Activated CD8-positive, alpha-beta T cell treated with anti-CD3 and anti-CD28 coated beads for 36 hours (primary cell): ENCODE data around the gene FJX1. TPM values are rescaled to one million over a fixed set of nuclear protein-coding genes. Genes with fewer than 3 reads are reported as not detected.
A peak's percentile ranks its signal among the peaks of the same experiment; 100 is the strongest.

Source experiments
- ATAC-seq: fragments of 200-7000 bp; cut with Tn5 transposase; one replicate; pipeline ENCODE4 v1.10.0; 2021; ENCODE audit warnings: mild to moderate bottlenecking, moderate library complexity
- CTCF ChIA-PET: fragments of 350-600 bp; sonication (Branson Sonifier 250); formaldehyde crosslinking; loops from one replicate; lab custom pipeline; 2021; ENCODE audit warnings: antibody characterized with exemption; lab: Charles Lee
- POLR2A ChIA-PET: fragments of 350-600 bp; sonication (Branson Sonifier 250); formaldehyde crosslinking; loops from one replicate; lab custom pipeline; 2021; ENCODE audit warnings: antibody characterized with exemption; lab: Charles Lee
- DNase-seq: peaks from one replicate; pipeline ENCODE4 v3.0.0-alpha.2; 2020
- H3K27ac Mint-ChIP-seq: one replicate; pipeline ENCODE4 v1.8.0; 2021; ENCODE audit warnings: mild to moderate bottlenecking, mixed read lengths
- H3K27me3 Mint-ChIP-seq: one replicate; pipeline ENCODE4 v1.8.0; 2021; ENCODE audit warnings: mixed read lengths
- H3K36me3 Mint-ChIP-seq: one replicate; pipeline ENCODE4 v1.8.0; 2021; ENCODE audit warnings: low read depth, mixed read lengths
- H3K4me1 Mint-ChIP-seq: one replicate; pipeline ENCODE4 v1.8.0; 2021; ENCODE audit warnings: low read depth, mixed read lengths
- H3K4me3 Mint-ChIP-seq: one replicate; pipeline ENCODE4 v1.8.0; 2021; ENCODE audit warnings: mild to moderate bottlenecking, moderate library complexity, mixed read lengths
- H3K9me3 Mint-ChIP-seq: one replicate; pipeline ENCODE4 v1.8.0; 2021; ENCODE audit warnings: mixed read lengths
- intact Hi-C: fragments of 100-400 bp; cut with micrococcal nuclease; formaldehyde crosslinking; loops from one replicate; pipeline ENCODE4 v1.10.0; 2022
- total RNA-seq, 2 experiments: library from RNA; stranded (reverse); gene quantifications; one replicate each; pipeline ENCODE4 v1.2.3, GENCODE V29; 2021
- TF ChIP-seq, protein P1 (sequence below): fragments of 200-600 bp; IDR thresholded peaks from one replicate; pipeline ENCODE4 v1.8.0; 2022; ENCODE audit warnings: antibody characterized with exemption, mild to moderate bottlenecking

Gene FJX1
- total RNA-seq, 2 experiments from 2014 or later = 1.4 to 2.1 TPM

DNA sequence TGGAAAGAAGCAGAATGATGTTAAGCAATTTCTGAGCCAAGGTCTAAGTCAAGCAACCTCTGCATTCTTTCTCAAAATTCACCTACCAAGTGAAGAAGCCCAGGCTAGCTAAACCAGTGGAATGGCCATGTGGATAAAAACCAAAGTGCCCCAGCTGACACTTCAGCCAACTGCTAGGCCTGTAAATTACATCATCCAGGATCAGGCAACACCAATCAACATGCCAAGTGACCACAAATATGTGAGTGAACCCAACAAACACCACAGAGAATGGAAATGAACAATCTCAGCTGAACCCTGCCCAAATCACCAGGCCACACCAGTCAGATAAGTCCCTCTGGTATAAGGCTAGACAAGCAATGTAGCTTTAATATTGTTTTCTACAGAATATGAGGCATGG is 25.1 kb upstream of the FJX1 start:
- intact Hi-C loops = no loop called here
- Mint-ChIP-seq H3K27me3 (peaks cover 27% of the 10 kb centered on the region), H3K27ac (no peak overlapping the region), H3K4me1 (no peaks in the 10 kb centered on the region), H3K9me3 (no peaks in the 10 kb centered on the region), H3K36me3 (no peaks in the 10 kb centered on the region), H3K4me3 (no peak overlapping the region)
- TF ChIP-seq, protein P1, sequence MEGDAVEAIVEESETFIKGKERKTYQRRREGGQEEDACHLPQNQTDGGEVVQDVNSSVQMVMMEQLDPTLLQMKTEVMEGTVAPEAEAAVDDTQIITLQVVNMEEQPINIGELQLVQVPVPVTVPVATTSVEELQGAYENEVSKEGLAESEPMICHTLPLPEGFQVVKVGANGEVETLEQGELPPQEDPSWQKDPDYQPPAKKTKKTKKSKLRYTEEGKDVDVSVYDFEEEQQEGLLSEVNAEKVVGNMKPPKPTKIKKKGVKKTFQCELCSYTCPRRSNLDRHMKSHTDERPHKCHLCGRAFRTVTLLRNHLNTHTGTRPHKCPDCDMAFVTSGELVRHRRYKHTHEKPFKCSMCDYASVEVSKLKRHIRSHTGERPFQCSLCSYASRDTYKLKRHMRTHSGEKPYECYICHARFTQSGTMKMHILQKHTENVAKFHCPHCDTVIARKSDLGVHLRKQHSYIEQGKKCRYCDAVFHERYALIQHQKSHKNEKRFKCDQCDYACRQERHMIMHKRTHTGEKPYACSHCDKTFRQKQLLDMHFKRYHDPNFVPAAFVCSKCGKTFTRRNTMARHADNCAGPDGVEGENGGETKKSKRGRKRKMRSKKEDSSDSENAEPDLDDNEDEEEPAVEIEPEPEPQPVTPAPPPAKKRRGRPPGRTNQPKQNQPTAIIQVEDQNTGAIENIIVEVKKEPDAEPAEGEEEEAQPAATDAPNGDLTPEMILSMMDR = no peak
- ATAC-seq = no peak
- DNase-seq = no peak
- ChIA-PET CTCF (no interaction called here), POLR2A (no interaction called here)

DNA sequence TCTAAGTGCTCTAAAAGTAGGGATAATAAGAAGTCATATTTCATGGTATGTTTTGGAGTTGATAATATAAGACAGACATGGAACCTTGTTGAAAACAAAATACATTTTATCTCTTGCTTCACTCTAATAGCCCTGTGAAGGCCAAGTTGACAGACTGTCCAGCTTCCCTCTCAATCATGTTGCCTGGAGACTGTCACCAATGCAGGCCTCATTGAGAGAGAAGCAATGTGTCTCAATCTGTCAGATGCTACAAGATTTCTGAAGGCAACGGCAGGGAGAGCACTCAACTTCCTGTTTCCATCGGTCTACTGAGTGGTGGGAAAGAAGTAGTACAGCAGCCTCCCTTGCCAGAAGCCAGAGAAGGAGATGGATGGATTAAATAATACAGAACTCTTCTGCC is 23.6 kb upstream of the FJX1 start:
- peaks cover 32% of the 10 kb centered on the region for H3K27me3 Mint-ChIP-seq
- DNase-seq (no peak), ATAC-seq (no peak)
- POLR2A ChIA-PET = no interaction called here
- intact Hi-C loops = no loop called here
- no peaks in the 10 kb centered on the region for H3K9me3 Mint-ChIP-seq
- no peak overlapping the region for H3K27ac Mint-ChIP-seq
- CTCF ChIA-PET = no interaction called here
- peaks cover 6% of the 10 kb centered on the region for H3K4me1 Mint-ChIP-seq
- TF ChIP-seq, protein P1 = no peak
- no peaks in the 10 kb centered on the region for H3K36me3 Mint-ChIP-seq
- no peak overlapping the region for H3K4me3 Mint-ChIP-seq

DNA sequence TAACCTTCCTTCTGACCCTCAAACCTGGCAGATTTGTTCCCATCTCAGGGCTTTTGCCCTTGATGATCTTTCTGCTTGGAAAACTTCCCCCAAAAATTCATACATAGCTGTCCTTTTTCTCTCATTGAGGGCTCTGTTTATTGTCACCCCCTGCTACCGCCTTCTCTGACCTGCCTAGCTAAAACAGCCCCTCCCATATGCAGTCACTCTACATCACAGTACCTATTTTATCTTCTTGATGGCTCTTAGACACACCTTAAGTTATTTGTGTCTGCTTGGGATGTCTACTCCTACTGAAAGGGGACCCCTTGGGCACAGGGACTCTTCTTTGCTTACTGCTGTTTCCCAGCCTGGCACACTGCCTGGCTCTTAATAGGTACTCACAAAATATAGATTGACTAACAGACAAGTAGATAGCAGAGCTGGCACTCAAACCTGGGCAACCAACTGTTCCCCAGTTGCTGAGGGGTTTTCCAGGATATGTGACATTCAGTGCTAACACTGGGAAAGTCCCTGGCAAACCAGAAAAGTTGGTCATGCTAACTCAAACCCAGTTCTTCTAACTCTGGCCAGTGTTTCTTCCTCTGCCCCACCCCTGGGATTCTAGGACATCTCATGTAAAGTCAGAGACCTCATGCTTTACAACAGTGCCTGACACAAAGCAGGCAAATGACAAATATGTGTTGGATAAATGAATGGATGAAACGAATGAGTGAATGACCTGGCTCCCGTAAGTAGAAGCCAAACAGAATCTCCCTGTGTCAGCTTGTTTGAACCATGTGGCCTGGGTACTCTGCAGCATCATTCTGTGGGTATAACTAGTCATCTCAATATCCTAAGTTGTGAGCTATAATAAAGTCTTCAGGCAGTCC is 19.8 kb upstream of the FJX1 start:
- Mint-ChIP-seq H3K27ac (no peak overlapping the region), H3K9me3 (no peaks in the 10 kb centered on the region), H3K4me3 (no peak overlapping the region), H3K4me1 (peaks cover 6% of the 10 kb centered on the region), H3K36me3 (no peaks in the 10 kb centered on the region), H3K27me3 (peaks cover 36% of the 10 kb centered on the region)
- ChIA-PET CTCF (interaction anchor here (1.4 kb wide), 1 partner anchor 17 kb away, joined by 5 read pairs; no protein-coding TSS in a partner anchor), POLR2A (no interaction called here)
- DNase-seq (peak; percentile 11), ATAC-seq (peak; percentile 68)
- TF ChIP-seq, protein P1 = no peak
- intact Hi-C loops = no loop called here

DNA sequence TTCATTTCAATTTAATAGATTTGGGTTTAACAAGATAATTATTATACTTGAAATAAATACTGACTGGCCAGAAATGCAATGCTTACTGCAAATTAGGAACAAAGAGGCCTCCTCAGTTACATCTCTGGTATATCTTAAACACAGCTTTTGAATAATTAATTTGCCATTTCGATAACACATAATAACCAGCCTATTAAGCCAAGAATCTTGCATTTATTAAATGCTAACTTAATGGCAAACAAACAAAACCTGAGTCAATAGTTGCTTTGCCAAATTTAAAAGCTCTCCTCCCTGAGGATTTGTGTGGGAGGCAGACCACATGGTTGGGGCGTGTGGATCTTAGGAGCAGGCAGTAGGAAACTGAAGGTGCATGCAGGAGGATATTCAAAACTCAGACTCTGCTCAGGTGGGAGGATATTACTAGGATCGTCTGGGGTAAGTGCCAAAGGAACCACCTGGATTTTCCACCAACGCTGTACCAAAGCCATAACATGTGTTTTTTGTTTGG is 17.9 kb upstream of the FJX1 start:
- no peaks in the 10 kb centered on the region for H3K9me3 Mint-ChIP-seq
- DNase-seq (no peak), ATAC-seq (no peak)
- CTCF ChIA-PET = no interaction called here
- H3K4me1 Mint-ChIP-seq = peaks cover 6% of the 10 kb centered on the region
- intact Hi-C loops = no loop called here
- no peaks in the 10 kb centered on the region for H3K36me3 Mint-ChIP-seq
- POLR2A ChIA-PET = no interaction called here
- H3K4me3 Mint-ChIP-seq = no peak overlapping the region
- TF ChIP-seq, protein P1 = no peak
- H3K27me3 Mint-ChIP-seq = peaks cover 43% of the 10 kb centered on the region
- no peak overlapping the region for H3K27ac Mint-ChIP-seq

DNA sequence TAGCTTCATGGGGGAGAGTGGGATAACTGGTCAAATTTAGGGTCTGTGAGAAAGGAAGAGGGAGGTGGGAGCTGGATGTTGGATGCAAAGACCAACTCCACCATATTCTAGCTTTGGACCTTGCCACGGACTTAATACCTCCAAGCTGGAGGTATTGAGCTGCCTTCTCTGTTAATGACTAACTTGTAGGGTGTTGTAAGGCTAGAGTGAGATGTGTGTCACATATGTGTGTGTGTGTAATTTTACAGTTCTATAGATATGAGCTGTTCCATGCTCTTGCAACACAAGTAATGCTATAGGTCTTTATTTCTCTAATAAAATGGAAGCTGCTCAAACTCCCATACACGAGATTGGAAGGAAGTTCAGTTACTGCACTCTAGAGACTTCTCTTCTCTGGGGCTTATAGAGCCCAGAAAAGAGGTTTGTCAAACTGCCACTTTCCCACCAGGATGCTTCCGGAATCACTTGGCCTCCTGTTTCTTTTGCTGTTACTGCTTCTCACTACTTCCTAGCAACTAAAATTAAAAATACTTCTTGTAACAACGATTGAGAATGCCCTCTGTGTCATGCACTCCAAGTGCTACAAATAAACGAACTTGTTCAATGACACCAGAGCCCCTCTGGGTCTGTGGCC is 16.0 kb upstream of the FJX1 start:
- TF ChIP-seq, protein P1 = no peak
- peaks cover 6% of the 10 kb centered on the region for H3K4me1 Mint-ChIP-seq
- ChIA-PET POLR2A (no interaction called here), CTCF (no interaction called here)
- H3K27me3 Mint-ChIP-seq = peaks cover 41% of the 10 kb centered on the region
- H3K9me3 Mint-ChIP-seq = no peaks in the 10 kb centered on the region
- ATAC-seq = no peak
- no peak for DNase-seq
- H3K4me3 Mint-ChIP-seq = no peak overlapping the region
- H3K36me3 Mint-ChIP-seq = no peaks in the 10 kb centered on the region
- no peak overlapping the region for H3K27ac Mint-ChIP-seq
- intact Hi-C loops = no loop called here
